T47D (cell line): ENCODE measurements around the gene ATG9B.

Source experiments
- DNase-seq, 2 experiments: peaks; one replicate each; pipeline versions ENCODE4 v3.0.0 to v3.0.0-alpha.2; 2011 to 2012; ENCODE audit warnings: low read depth in 1 of 2, low spot score in 1 of 2
- JUND ChIP-seq: IDR thresholded peaks from 2 replicates; pipeline ENCODE4 v1.6.1; 2012; ENCODE audit warnings: low read depth
- in situ Hi-C: cut with HindIII; loops from 2 replicates; pipeline ENCODE4 v1.10.0; 2016; ENCODE audit warnings: low sequenced_read_pairs, low pct_unique_long_range_greater_than_20kb

ATG9B gene

DNA sequence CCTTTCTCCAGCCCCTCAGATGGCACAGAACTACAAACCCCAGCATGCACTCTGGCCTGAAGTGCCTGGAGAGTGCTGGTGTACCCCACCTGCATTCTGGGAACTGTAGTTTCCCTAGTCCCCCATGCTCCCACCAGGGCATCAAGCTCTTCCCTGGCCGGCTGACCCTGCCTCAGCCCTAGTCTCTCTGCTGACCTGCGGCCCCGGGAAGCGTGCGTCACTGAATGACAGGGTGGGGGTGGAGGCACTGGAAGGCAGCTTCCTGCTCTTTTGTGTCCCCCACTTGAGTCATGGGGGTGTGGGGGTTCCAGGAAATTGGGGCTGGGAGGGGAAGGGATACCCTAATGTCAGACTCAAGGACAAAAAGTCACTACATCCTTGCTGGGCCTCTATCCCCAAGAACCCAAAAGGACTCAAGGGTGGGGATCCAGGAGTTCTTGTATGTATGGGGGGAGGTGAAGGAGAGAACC lies 31.4 kb downstream of the ATG9B start:
- no peak for TF ChIP-seq JUND
- in situ Hi-C loops, result no loop called here
- peak in 1 of 2 experiments; percentile 47 for DNase-seq

DNA sequence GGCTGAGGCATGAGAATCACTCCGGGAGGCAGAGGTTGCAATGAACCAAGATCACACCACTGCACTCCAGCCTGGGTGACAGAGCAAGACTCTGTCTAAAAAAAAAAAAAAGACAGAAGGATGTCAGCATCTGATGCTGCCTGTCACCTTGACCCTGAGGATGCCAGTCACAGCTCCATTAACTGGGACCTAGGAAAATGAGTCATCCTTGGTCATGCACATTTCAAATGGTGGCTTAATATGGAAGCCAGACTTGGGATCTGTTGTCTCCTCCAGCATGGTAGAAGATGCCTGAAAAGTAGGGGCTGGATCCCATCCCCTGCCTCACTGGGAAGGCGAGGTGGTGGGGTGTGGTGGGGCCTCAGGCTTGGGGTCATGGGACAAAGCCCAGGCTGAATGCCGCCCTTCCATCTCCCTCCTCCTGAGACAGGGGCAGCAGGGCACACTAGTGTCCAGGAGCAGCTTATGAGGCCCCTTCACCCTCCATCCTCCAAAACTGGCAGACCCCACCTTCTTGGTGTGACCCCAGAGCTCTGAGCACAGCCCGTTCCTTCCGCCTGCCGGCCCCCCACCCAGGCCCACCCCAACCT lies 32.1 kb downstream of the ATG9B start:
- in situ Hi-C loops, result no loop called here
- no peak for DNase-seq
- no peak for TF ChIP-seq JUND

DNA sequence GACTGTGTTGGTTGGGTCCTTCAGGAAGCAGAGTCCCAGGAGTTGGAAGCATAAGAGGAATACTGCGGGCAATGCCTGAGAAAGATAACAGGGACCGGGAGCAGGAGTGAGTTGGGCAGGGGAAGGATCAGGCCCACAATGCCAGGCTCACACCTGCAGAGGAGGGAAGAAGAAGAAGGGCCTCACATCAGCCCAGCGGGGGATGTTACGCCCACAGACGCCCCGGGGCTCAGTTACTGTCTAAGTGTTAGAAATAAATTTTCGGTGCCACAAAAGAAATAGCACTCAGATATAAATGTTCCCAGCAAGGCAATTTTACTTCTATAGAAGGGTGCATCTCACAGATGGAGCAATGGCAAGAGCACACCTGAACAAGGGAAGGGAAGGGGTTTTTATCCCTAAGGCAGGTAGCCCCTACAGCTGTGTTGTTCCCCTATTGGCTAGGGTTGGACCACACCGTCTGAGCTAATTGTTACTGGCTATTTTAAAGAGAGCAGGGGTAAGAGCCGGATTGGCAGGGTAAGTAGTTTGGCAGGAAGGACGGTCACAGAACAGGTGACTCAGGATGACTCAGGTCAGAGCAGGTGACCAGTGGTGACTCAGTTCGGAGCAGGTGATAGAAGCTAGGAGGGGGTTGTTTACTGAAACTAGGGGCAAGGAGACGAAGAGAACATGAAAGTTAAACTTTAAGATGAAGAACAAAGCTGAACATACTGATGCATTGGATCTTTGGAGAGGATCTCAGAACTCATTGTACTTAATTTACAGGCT lies 33.7 kb downstream of the ATG9B start, which contains the start of gene NOS3:
TSS of gene NOS3 (plus strand) at position 602 of the 771 bp plus-strand sequence. CDS start 2,787 bp downstream, outside the sequence.
- no peak for DNase-seq
- TF ChIP-seq JUND, result no peak
- in situ Hi-C loops, result no loop called here

DNA sequence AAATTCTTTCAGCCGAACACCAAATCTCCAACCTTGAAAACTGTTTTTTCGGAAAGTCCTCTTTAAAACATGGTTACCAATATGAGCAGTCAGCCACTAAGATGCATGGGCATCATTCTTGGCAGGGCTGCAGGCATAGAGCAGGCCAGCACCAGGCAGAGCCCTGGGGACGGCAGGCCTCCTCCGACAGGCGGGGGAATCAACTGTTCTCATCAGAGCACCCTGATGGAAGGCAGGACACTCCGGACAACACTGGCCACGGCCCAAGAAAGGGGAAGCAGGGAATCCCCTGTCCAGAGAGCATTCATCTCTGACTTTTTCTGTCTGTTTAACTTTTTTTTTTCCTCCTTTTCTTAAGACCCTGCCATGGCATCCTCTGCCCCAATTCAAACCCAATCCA lies 34.8 kb downstream of the ATG9B start:
- no peak for TF ChIP-seq JUND
- DNase-seq, result no peak
- in situ Hi-C loops, result no loop called here

DNA sequence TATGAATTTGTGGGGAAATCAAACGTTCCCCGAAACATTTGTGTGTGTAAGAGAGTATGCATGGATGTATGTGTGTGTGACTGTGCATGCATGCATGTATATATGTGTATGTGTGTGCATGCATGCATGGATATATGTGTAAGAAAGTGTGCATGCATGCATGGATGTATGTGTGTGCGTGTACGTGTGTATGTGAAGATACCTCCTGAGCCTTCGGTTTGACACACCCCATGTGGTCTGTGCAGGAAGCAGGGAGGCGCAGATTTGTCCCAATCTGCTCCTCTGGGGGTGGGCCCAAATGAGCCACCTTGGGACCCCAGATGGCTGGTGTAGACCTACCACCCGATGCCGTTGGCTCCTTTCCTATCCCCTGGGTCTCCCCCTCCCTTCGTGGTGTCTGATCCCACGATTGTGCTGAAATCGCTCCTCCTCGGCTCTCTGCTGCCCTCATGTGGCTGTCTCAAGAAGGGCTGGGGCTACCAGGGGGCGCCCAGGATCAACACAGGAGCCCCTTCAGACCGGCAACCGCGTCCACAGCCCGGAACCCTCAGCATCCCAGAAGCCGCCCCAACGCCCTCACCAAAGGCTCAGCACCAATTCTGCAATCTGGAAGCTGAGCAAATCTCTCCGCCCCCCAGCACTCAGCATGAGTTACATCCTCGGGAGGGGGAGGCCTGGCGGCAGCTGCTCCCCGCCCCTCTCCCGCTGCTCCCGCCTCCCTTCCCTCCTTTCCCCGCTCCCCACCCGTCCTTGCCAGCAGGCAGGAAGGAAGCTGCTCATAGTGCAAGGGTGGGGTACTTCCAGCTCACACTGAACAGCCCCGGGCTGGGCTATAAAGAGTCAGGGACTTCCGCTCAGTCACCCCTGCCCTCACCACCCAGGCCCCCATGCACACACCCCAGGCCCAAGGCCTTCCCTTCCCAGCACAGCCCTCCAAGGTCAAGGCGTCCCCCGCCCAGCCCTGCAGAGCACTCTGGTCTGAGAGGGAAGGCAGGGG lies 35.8 kb downstream of the ATG9B start:
- no peak for TF ChIP-seq JUND
- in situ Hi-C loops, result no loop called here
- DNase-seq, result no peak

DNA sequence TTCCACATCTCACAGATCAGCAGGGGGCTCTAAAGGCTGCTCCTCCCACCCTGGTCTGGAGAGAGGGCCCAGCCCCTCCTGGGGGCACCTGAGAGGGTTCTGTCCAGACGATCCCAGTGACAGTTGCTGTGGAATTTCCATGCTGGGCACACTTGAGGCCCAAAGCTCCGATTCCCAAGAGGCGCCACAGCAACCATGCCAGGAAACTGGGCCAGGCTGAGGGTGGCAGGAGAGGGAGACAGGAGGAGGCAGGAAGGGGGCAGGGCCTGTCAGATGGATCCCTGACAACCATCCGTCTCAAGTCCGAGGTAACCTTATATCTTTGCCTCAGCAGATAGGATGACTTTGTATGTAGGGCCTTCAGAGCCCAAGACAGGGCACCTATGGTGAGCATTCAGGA lies 37.7 kb downstream of the ATG9B start:
- in situ Hi-C loops, result no loop called here
- TF ChIP-seq JUND, result no peak
- no peak for DNase-seq

DNA sequence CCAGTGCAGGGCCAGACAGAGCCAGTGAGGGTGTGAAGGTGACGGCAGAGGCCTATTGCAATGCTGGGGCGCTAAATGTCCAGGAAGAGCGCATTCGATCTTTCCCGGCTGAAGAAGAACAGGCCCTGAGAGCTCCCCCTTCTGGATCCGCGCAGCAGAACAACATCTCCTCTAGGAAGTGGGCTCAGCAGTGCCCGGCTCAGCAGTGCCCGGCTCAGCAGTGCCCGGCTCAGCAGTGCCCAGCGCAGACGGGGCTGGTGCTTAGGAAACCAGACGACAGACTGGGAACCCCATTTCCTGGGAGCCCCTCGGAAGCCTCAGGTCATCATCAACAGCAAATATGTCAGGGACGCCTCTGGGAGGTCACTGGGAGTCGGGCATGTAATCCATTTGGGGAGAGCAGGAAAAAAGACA lies 38.2 kb downstream of the ATG9B start:
- in situ Hi-C loops, result no loop called here
- no peak for TF ChIP-seq JUND
- peak in 1 of 2 experiments; percentile 66 for DNase-seq

DNA sequence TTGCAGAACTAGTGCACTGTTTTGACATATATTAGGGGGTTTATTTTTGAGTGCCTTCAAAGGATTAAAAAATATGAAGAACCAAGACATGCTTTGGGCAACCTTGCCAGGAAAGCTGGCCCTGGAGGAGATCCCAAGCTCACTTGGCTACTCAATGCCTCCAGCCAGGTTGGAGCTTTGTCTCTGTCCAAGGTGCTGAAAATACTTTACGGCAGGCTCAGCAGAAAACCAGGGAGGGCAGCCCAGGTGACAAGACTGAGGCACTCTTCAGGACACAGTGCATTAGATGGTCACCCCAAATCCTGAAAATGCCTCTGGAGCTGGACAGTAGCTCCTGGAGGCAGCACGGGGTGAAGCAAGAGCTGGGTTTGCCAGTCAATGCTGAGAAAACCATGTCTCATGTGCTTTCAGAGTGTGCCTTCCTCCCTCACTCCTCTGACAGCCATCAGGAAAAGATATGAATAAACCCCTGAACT lies 40.4 kb downstream of the ATG9B start:
- in situ Hi-C loops, result no loop called here
- peak; percentile 61 to 76 for DNase-seq
- TF ChIP-seq JUND, result no peak

DNA sequence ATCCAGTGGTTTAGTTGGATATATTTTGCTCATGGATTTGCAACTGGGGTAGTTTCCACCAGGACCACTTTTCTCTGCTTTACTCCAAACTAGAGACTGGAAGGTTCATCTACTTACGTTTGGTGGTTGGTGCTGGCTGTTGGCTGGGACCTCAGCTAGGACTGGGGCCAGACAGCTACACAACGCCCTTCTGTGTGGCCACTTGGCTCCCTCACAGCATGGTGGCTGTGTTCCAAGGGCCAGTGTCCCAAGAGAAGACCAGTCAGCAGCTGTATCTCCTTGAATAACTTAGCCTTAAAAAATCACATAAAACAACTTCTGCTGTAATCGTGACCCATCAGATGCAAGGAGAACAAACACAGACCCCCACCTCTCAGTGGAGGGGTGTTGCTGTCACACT lies 41.9 kb downstream of the ATG9B start:
- no peak for DNase-seq
- no peak for TF ChIP-seq JUND
- in situ Hi-C loops, result no loop called here

DNA sequence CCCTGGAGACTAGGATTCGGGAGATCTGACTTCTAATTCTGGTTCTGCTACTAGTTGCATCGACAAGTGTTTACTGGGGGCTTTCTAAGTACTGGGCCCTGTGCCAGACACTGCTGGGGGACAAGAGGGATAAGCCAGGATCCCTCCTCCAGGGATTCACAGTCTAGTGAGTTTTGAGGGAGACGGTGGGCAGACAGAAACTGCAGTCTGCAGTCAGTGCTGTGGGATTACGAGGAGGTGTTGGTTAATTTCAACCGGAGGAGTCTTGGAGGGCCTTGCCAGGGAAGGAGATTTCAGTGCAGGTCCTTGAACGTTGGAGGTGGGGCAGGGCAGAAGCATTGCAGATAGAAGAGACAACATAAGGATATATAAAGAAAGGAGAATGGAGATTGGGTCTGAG lies 42.6 kb downstream of the ATG9B start:
- TF ChIP-seq JUND, result no peak
- in situ Hi-C loops, result no loop called here
- DNase-seq, result no peak

DNA sequence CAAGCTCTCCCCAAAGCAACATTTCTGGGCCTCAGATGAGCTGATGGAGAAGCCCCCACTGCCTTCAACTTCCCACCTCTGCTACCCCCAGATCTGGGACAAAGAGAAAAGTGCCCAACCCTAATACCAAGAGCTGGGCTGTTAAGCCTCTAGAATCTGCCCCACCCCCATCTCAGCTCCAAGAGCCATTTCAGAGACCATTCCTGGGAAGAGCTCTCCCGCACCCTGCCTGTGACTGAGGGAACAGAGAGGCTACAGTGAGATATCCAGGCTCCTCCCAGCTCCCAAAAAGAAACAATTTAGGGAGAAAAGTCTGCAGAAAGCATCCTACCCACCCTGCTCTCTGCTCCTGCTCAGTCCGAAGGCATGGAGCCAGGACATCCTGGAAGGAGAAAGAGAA lies 43.6 kb downstream of the ATG9B start:
- in situ Hi-C loops, result no loop called here
- no peak for TF ChIP-seq JUND
- DNase-seq, result no peak

DNA sequence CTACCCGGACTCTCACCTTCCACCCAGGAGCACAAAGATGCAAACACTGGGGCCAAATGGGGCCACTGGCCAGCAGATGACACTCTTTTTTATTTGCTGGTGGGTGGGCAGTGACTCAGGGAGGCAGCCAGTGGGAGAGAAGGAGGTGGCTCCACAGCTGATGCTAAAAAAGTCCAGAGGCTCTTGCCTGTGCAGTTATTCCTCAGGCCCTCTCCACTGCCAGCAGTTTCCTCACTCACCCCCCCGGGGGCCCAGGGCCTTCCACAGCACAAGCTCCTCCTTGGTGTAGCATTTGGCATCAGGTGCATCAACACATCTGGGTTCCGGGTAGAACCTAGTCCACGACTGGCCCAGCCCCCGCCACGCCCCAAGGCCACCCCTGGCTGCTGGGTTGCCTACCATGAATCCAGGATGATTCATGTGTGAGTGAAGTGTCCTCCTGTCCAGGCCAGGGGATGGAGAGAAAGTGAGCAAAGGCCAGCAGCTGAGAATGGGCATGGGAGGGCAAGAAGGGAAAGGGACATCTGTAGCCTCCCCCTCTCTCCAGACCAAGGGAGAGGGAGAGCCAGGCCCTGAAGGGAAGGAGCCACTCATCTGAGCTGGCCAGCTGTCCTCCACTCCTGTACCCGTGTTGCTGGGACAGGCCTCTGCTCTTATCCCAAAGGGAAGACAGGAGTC lies 44.4 kb downstream of the ATG9B start:
- DNase-seq, result no peak
- in situ Hi-C loops, result no loop called here
- TF ChIP-seq JUND, result no peak
